AG09319 (cell line): ENCODE results near the gene C22orf23.

Experiments used
- DNase-seq: peaks from one replicate; pipeline ENCODE4 v3.0.0-alpha.2; 2010; ENCODE audit warnings: low read depth; ENCODE audit errors: extremely low read depth
- CTCF ChIP-seq: IDR thresholded peaks from 2 replicates; pipeline ENCODE4 v1.5.1; 2011; ENCODE audit warnings: low read depth, mild to moderate bottlenecking, inconsistent platforms, low read length, moderate library complexity

Gene C22orf23

GRCh38 chr22:37926358-37926757, 27.0 kb downstream of the C22orf23 start:
- no peak for DNase-seq
- TF ChIP-seq CTCF: no peak

- no peak for DNase-seq
- TF ChIP-seq CTCF: no peak
Measured at GRCh38 chr22:37925767-37926166, 27.6 kb downstream of the C22orf23 start.

GRCh38 chr22:37925330-37925729, 28.1 kb downstream of the C22orf23 start:
- no peak for DNase-seq
- no peak for TF ChIP-seq CTCF

GRCh38 chr22:37924386-37925065, 28.9 kb downstream of the C22orf23 start:
- TF ChIP-seq CTCF: no peak
- DNase-seq: no peak

GRCh38 chr22:37923927-37924326, 29.5 kb downstream of the C22orf23 start:
- TF ChIP-seq CTCF: no peak
- no peak for DNase-seq

GRCh38 chr22:37922191-37922590, 31.2 kb downstream of the C22orf23 start:
- DNase-seq: no peak
- TF ChIP-seq CTCF: no peak

GRCh38 chr22:37920126-37920525, 33.3 kb downstream of the C22orf23 start:
- DNase-seq: no peak

More at GRCh38 chr22:37920126-37920525, 33.3 kb downstream of the C22orf23 start:
- TF ChIP-seq CTCF: no peak
